NCI-H2196 (cell line): Measurements from ENCODE around the gene LMOD1.
A peak's percentile ranks its signal among the peaks of the same experiment; 100 is the strongest.
"Not testable (repeated sequence)": the region's sequence is repeated elsewhere in the genome, so short reads cannot be mapped to it uniquely, and the experiment has no call there.

Experiments used
- DNase-seq: peaks from one replicate; lab custom pipeline; 2025; ENCODE audit not compliant: unreplicated experiment; lab: John Stamatoyannopoulos, UW

Gene LMOD1

DNA sequence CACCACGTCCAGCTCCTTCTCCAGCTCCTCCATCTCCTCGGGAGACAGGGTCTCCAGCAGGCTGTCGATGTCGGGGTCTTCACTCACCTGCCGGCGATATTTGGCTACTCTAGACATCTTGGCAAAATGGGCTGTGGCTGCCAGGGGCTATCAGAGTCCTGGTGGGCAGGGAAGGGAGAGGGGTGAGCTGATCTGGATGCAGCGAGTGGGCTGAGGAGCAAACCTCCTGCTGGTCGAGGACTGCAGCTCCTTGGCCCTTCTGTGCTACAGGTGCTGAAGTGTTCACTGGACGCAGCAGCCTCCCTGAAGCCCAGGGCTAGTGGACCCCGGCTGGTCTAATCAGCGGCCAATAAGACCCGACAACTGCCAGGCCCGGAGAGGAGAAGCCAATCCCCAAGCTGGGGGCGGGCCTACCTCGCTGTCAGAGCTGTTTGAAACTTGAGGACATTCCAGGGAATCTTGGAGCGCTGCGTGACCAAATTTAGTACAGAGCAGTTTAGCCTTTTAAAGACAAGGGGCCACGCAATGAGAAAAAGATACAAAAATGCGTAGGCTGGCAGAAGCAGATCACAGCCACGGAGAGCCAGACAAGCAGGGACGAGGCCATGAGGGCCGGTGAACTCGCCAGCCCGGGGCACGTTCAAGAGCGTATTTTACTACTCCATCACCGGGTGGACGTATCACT lies at the start of gene LMOD1:
Gene LMOD1 (minus strand): TSS at position 325 of the 685 bp plus-strand sequence. CDS start 208 bp downstream, at position 117.
- DNase-seq, result no peak

GRCh38 chr1:201990427-201990826 lies 44.1 kb upstream of the LMOD1 start:
- DNase-seq, result no peak

DNA sequence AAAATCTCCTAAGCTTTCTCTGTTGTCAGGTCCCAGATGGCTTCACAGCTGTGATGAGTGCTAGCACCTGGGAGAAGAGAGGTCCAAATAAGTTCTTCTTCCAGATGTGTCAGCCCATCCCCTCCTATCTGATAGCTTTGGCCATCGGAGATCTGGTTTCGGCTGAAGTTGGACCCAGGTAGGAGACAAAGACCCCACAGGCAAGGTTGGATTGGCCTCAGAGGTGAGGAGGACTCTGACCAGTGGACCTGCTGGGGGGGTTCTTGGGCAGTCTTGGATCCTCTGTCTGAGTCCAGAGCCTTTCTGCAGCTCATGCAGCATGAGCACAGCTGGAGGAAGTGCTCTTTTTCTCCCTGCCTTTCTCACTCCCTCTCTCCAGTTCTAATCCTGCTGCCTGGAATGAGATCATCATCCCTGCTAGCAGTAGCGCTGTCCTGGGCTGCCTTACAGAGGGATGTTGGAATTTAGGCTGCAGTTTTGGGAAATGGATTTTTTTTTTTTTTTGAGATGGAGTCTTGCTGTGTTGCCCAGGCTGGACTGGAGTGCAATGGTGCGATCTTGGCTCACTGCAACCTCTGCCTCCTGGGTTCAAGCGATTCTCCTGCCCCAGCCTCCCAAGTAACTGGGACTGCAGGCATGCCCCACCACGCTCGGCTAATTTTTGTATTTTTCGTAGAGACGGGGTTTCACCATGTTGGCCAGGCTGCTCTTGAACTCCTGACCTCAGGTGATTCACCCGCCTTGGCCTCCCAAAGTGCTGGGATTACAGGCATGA lies 43.2 kb upstream of the LMOD1 start:
- DNase-seq, result no peak

DNA sequence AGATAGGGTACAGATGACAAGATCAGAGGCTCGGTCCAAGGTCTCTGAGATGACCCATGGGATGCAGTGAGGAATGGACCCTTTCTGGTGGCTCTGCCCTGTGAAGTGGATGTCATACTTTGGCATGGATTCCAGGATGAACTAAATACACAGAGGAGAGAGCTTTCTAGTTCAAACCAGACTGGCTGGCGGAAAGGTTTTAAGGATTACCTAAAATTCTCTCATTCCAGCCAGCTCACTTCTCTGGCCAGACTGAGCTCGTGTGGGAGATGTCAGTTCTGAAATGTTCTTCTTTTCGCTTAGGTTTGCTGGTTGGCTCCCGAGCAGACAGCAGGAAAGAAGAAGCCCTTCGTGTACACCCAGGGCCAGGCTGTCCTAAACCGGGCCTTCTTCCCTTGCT lies 42.3 kb upstream of the LMOD1 start:
- no peak for DNase-seq

- DNase-seq, result no peak
Observed at GRCh38 chr1:201985355-201985754, 39.0 kb upstream of the LMOD1 start.

DNA sequence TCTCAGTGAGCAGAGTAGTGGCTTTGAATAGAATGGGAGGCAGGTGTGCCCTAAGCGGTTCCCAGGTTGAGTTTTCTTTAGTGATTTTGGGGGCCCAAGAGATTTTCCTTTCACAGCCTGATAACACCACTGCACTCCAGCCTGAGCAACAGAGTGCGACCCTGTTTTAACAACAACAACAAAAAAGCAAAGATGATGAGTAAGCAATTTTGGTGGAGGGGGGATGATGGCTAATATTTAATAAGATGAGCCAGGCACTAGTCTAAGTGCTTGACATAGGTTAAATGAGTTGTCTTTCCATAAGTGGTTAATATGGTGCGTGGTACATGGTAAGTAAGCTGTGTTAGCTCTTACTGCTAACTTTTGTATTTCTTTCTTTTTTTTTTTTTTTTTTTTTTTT lies 38.1 kb upstream of the LMOD1 start:
- DNase-seq, result no peak

DNA sequence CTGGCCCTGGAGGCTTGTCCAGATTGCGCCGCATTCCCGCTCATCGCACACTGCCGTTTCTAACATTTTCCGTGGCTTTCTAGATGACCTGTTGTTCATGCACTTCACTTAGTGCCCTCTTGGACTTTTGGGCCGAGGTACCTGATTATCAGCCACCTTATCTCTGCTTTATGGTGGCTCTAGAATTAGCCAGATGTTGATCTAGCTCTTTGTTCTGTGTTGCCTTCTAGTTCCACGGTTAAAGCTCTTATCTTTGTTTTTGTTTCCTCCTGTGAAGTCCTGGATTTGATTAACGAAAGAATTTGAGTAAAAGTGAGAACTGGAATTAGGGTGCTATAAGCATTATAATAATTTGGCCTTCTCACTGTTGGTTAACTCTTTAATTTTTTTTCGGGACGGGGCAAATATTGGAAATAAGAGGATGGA lies 37.0 kb upstream of the LMOD1 start:
- DNase-seq, result no peak

DNA sequence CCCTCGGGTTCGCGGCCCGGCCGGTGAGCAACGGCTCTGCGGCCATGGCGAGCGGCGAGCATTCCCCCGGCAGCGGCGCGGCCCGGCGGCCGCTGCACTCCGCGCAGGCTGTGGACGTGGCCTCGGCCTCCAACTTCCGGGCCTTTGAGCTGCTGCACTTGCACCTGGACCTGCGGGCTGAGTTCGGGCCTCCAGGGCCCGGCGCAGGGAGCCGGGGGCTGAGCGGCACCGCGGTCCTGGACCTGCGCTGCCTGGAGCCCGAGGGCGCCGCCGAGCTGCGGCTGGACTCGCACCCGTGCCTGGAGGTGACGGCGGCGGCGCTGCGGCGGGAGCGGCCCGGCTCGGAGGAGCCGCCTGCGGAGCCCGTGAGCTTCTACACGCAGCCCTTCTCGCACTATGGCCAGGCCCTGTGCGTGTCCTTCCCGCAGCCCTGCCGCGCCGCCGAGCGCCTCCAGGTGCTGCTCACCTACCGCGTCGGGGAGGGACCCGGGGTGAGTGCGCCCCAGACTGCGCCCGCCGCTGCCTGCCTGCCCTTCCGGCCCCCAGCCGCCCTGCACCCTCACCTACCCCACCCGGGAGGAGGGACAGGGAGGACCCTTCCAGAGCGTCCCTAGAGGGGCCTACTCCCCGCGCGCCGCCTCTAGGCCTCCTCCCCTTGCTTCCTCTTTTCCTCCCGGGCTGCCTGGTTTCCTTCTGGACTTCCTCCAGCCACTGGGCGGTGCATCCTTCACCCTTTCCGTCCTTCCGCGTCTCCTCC lies 36.5 kb upstream of the LMOD1 start, which contains the start of gene RNPEP:
Gene RNPEP (plus strand): TSS at position 26 of the 757 bp plus-strand sequence. CDS start 19 bp downstream, at position 45.
- DNase-seq, result peak; percentile 67

DNA sequence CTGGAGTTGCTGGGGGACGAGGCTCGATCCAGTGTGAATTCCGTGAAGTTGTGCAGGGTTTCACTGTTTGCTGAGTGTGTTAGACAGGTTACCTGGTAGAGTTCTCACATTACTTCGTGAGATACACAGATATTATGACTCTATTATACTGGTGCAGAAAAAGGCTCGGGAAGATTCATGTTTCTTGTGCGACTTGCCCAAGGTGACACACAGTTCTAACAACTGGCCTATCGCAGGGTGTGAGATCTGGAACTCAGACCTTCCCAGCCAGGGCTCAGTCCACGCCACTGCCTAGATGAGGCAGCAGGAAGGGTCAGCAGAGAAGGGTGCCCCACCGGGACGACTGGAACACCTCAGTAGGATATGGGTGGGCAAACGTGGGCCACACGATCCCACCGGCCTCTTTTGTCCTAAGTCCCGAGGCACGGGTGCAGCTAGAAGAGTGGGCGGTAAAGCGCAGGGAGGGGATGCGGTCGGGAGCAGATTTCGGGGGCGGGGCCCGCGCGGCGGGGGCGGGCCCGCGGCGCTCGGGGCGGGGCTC lies 35.8 kb upstream of the LMOD1 start:
- peak; percentile 66 for DNase-seq

DNA sequence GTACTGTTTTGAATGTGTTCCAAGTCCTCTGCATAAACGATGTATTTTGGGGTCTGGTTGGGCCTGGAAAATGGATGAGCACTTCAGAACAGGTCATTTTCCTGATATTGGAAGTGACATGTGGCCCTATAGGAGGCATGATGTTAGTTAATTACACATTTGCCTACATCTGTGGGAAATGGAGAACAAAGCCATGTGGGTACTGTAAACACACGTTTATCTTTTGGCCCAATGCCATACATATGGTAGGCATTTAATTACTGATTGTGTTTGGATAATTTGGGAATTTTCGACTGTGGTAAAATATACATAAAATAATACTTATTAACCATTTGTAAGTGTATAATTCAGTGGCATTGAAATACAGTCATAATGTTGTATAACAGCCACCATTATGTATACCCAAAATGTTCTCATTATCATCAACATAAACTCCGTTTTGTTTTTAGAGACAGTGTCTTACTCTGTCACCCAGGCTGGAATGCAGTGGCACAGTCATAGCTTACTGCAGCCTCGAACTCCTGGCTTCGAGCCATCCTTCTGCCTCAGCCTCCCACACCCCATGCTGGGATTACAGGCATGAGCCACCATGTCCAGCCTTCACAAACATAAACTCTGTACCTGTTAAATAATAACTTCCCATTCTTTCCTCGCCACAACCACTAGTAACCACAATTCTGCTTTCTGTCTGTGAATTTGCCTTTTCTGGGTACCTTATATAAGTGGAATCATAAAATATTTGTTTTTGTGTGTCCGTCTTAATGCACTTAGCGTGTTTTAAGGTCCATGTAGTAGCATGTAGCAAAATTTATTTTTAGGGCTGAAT lies 24.2 kb upstream of the LMOD1 start:
- DNase-seq, result no peak

DNA sequence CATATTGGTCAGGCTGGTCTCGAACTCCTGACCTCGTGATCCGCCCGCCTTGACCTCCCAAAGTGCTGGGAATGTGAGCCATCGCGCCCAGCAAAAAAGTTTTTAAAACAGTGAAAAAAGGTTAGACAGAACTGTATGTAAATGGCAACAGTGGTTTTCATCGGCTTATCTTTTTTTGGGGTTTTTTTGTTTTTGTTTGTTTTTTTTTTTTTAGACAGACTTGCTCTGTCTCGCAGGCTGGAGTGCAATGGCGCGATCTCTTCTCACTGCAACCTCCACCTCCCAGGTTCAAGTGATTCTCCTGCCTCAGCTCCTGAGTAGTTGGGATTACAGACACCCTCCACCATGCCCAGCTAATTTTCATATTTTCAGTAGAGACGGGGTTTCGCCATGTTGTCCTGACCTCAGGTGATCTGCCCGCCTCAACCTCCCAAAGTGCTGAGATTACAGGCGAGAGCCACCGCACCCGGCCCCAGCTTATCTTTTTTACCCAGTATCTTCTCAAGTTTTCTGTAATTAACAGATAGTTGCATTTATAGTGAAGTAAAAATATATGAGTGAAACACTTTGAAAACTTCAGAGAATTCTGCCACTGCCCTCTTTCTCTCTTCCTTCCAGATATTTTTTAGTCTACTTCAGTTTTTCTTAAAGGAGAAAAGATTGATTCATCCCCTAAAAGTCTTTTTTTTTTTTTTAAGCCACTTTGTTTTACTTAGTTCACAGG lies 22.0 kb upstream of the LMOD1 start:
- no peak for DNase-seq

GRCh38 chr1:201966171-201966570 lies 19.8 kb upstream of the LMOD1 start:
- no peak for DNase-seq

GRCh38 chr1:201964261-201964660 lies 17.9 kb upstream of the LMOD1 start:
- DNase-seq, result no peak

- not testable (repeated sequence) for DNase-seq
Observed at GRCh38 chr1:201962382-201962781, 16.0 kb upstream of the LMOD1 start.

DNA sequence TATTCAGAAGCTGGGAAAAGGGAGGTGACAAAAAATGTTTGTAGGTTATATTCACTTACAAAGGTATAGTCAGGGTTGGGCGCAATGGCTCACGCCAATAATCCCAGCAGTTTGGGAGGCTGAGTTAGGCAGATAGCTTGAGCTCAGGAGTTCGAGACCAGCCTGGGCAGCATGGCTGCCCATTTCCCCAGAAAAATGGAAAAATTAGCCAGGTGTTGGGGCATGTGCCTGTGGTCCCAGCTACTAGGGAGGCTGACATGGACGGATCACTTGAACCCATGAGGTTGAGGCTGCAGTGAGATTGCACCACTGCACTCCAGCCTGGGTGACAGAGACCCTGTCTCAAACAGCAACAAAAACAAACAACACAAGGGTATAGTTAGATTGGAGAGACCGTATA lies 12.0 kb upstream of the LMOD1 start:
- DNase-seq, result no peak

- no peak for DNase-seq
Observed at GRCh38 chr1:201955729-201956143, 9.4 kb upstream of the LMOD1 start.

DNA sequence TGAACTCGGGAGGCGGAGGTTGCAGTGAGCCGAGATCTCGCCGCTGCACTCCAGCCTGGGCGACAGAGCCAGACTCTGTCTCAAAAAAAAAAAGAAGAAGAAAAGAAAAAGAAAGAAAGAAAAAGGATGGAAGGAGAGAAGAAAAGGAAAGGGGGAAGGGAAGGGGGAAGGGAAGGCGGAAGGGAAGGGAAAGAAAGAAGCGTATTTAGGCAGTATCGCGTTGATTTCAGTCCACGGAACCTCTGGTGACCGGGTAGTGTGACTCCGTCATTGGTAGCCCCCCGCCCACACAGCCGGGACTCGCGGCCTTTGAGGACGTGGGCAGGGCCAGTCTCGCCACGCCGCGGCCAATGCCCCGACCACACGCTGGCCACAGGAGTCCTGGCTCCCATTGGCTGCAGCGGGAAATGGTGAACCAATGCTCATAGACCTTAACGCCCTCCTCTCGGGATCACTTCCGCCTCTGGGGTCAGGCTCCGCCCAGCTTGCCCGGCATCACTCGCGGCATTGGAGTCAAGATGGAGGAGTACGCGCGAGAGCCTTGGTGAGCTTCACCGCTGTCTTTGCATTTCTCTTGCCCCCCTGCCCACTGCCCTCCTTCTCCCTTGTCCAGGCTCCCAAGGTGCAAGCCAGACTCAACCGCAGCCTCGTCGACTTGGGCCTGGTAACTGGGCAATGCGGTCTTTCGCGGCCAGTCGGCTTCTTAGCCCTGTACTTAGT lies 8.8 kb upstream of the LMOD1 start, which contains the start of gene TIMM17A:
Gene TIMM17A (plus strand): TSS at position 495 of the 720 bp plus-strand sequence. CDS start 24 bp downstream, at position 519.
- DNase-seq, result peak; percentile 98

GRCh38 chr1:201954263-201955008 lies 8.1 kb upstream of the LMOD1 start:
- DNase-seq, result no peak
